ENCODE measurements around the gene SUSD3. TPM values are rescaled to one million over a fixed set of nuclear protein-coding genes. Genes with fewer than 3 reads are reported as not detected.

The SUSD3 gene
- total RNA-seq, 4 donors from 2014 or later = 2.8 to 6.4 (median 5.1) TPM

Other genes with a start within 250 kb of the SUSD3 start
- gene ZNF484, start 180.7 kb upstream of the SUSD3 start, total RNA-seq = 10 to 100 TPM in 1 of 4 donors, 1 to 10 TPM in 3; 5.3 to 10.3 (median 6.1) TPM
- 1 to 10 TPM; 4.6 to 9.2 (median 6.6) TPM for gene FGD3, start 111.2 kb upstream of the SUSD3 start, total RNA-seq
- gene CARD19, start 37.5 kb downstream of the SUSD3 start, total RNA-seq = 10 to 100 TPM; 43.2 to 63.6 (median 54.3) TPM
- gene NINJ1, start 75.5 kb downstream of the SUSD3 start, total RNA-seq = 100 to 1,000 TPM in 3 of 4 donors, 10 to 100 TPM in 1; 88.3 to 158 (median 113) TPM
- 10 to 100 TPM; 39.5 to 93.7 (median 45.3) TPM for gene WNK2, start 125.4 kb downstream of the SUSD3 start, total RNA-seq